Osteoblast (primary cell): ENCODE data around the gene PI4K2B. TPM values are rescaled to one million over a fixed set of nuclear protein-coding genes. Genes with fewer than 3 reads are reported as not detected.

Experiments used
- DNase-seq: peaks from one replicate; pipeline ENCODE4 v3.0.0; 2011; ENCODE audit warnings: low spot score, mixed read lengths; ENCODE audit not compliant: insufficient read length; ENCODE audit errors: missing footprints
- H2AFZ ChIP-seq: 2 replicates; pipeline ENCODE4 v1.6.0; 2011; ENCODE audit warnings: mild to moderate bottlenecking, low read length
- H3K27ac ChIP-seq: 2 replicates; pipeline ENCODE4 v1.5.1; 2011; ENCODE audit warnings: mild to moderate bottlenecking, low read depth, low read length, moderate library complexity
- H3K27me3 ChIP-seq: 2 replicates; pipeline ENCODE4 v1.6.0; 2012; ENCODE audit warnings: mild to moderate bottlenecking, control low read depth, inconsistent platforms, low read length, moderate library complexity; ENCODE audit not compliant: insufficient read depth
- H3K36me3 ChIP-seq: 2 replicates; pipeline ENCODE4 v1.5.1; 2011; ENCODE audit warnings: mild to moderate bottlenecking, low read length, control low read depth, moderate library complexity; ENCODE audit not compliant: insufficient read depth
- H3K4me1 ChIP-seq: 2 replicates; pipeline ENCODE4 v1.5.1; 2011; ENCODE audit warnings: mild to moderate bottlenecking, low read length, control low read depth, moderate library complexity; ENCODE audit not compliant: insufficient read depth
- H3K4me2 ChIP-seq: 2 replicates; pipeline ENCODE4 v1.6.0; 2011; ENCODE audit warnings: mild to moderate bottlenecking, low read length; ENCODE audit not compliant: insufficient read depth
- H3K4me3 ChIP-seq: fragments of 200-600 bp; sonication (generic); 3 replicates; pipeline ENCODE4 v1.5.1; 2012; ENCODE audit warnings: mild to moderate bottlenecking, low read length, inconsistent platforms; ENCODE audit not compliant: insufficient read depth
- H3K79me2 ChIP-seq: 2 replicates; pipeline ENCODE4 v1.6.0; 2012; ENCODE audit warnings: mild to moderate bottlenecking, low read length, control low read depth, inconsistent platforms; ENCODE audit not compliant: insufficient read depth
- H3K9me3 ChIP-seq: 2 replicates; pipeline ENCODE4 v1.5.1; 2011; ENCODE audit warnings: low read depth, low read length, control low read depth
- H4K20me1 ChIP-seq: 2 replicates; pipeline ENCODE4 v1.6.0; 2012; ENCODE audit warnings: mild to moderate bottlenecking, low read length, control low read depth; ENCODE audit not compliant: insufficient read depth
- CTCF ChIP-seq: IDR thresholded peaks from 2 replicates; pipeline ENCODE4 v1.5.1; 2011; ENCODE audit warnings: mild to moderate bottlenecking, low read depth, low read length, moderate library complexity; ENCODE audit errors: extremely low read depth
- total RNA-seq: library from RNA; depleted of rRNA; stranded (reverse); fragments of >200 nt; gene quantifications from 2 replicates; pipeline ENCODE4 v1.2.3, GENCODE V29; 2012

PI4K2B gene
- total RNA-seq, 1 donor: 20.3 TPM

- no peaks in the 10 kb centered on the region for H3K9me3 ChIP-seq
- H3K4me2 ChIP-seq: no peak overlapping the region
- H4K20me1 ChIP-seq: no peaks in the 10 kb centered on the region
- TF ChIP-seq CTCF: no peak
- H3K79me2 ChIP-seq: no peaks in the 10 kb centered on the region
- no peaks in the 10 kb centered on the region for H3K36me3 ChIP-seq
- no peak for DNase-seq
- H2AFZ ChIP-seq: no peak overlapping the region
- no peak overlapping the region for H3K4me3 ChIP-seq
- no peak overlapping the region for H3K27ac ChIP-seq
- no peaks in the 10 kb centered on the region for H3K4me1 ChIP-seq
- no peaks in the 10 kb centered on the region for H3K27me3 ChIP-seq
These were observed 38.0 kb downstream of the PI4K2B start for GRCh38 chr4:25271866-25272265.

DNA sequence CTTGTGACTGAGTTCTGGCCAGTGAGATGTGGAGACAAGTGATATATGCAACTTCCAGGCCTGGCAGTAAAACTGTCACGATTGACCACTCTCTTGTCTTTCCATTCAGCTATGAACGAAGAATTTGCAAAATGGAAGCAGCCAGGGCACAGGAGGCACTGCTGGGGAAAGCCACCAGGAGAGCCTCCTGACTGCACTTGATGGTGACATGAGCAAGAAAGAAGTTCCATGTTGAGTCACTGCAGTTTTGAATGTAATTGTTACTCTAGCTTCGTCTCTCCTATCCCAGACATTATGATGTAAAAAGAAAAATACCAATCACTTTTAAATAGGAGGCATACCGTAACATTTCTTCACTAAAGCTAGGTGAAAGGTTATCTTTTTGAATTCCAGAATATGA is 46.4 kb downstream of the PI4K2B start:
- H3K27ac ChIP-seq: no peak overlapping the region

DNA sequence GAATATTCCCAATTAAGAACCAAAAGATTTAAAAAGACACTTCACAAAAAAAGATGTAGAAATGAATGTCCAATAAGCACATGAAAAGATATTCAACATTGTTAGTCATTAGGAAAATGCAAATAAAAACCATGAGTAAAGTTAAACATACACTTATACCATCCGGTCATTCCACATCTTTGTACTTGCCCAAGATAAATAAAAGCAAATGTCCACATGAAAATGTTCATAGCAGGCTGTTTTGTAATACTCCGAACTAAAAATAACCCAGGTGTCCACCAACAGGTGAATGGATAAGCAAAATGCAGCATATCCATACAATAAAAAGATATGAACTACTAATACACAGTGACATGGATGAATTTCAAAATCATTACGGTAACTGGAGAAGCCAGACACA is 50.1 kb downstream of the PI4K2B start:
- no peak for DNase-seq
- Histone ChIP-seq H3K27ac (no peak overlapping the region), H3K4me1 (no peaks in the 10 kb centered on the region), H3K4me3 (no peak overlapping the region), H2AFZ (no peak overlapping the region), H3K36me3 (peaks cover 3% of the 10 kb centered on the region), H3K79me2 (no peaks in the 10 kb centered on the region), H3K9me3 (no peaks in the 10 kb centered on the region), H3K4me2 (no peak overlapping the region), H3K27me3 (no peaks in the 10 kb centered on the region), H4K20me1 (no peaks in the 10 kb centered on the region)
- TF ChIP-seq CTCF: no peak

More for the DNA sequence above, 46.4 kb downstream of the PI4K2B start:
- H3K27me3 ChIP-seq: no peaks in the 10 kb centered on the region
- no peaks in the 10 kb centered on the region for H4K20me1 ChIP-seq
- H3K79me2 ChIP-seq: no peaks in the 10 kb centered on the region
- H3K4me2 ChIP-seq: no peak overlapping the region
- H3K4me1 ChIP-seq: no peaks in the 10 kb centered on the region
- H3K4me3 ChIP-seq: no peak overlapping the region
- H3K36me3 ChIP-seq: peaks cover 3% of the 10 kb centered on the region
- TF ChIP-seq CTCF: no peak
- no peak overlapping the region for H2AFZ ChIP-seq
- DNase-seq: no peak
- H3K9me3 ChIP-seq: no peaks in the 10 kb centered on the region

DNA sequence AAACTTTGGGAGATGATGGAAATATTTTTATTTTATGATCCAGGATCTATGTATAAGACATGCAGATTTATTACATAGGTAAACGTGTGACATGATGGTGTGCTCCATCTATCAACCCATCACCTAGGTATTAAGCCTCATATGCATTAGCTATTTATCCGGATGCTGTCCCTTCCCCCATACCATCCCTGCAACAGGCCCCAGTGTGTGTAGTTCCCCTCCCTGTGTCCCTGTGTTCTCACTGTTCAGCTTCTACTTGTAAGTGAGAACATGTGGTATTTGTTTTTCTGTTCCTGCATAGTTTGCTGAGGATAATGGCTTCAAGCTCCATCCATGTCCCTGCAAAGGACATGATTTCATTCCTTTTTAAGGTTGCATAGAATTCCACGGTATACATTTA is 50.6 kb downstream of the PI4K2B start:
- no peaks in the 10 kb centered on the region for H3K4me1 ChIP-seq
- H3K4me2 ChIP-seq: no peak overlapping the region
- no peak for TF ChIP-seq CTCF
- DNase-seq: no peak
- H3K79me2 ChIP-seq: no peaks in the 10 kb centered on the region
- no peaks in the 10 kb centered on the region for H3K27me3 ChIP-seq
- no peak overlapping the region for H3K4me3 ChIP-seq
- H3K36me3 ChIP-seq: peaks cover 3% of the 10 kb centered on the region
- no peak overlapping the region for H2AFZ ChIP-seq
- no peaks in the 10 kb centered on the region for H3K9me3 ChIP-seq
- H4K20me1 ChIP-seq: no peaks in the 10 kb centered on the region
- H3K27ac ChIP-seq: no peak overlapping the region
